Measurements from ENCODE around the gene VAPA.

Gene VAPA, protein sequence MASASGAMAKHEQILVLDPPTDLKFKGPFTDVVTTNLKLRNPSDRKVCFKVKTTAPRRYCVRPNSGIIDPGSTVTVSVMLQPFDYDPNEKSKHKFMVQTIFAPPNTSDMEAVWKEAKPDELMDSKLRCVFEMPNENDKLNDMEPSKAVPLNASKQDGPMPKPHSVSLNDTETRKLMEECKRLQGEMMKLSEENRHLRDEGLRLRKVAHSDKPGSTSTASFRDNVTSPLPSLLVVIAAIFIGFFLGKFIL

GRCh38 chr18:9913526-9914333, at the start of gene VAPA:
Gene VAPA (plus strand): TSS chr18:9914016. CDS start chr18:9914257, 241 bp downstream.
- DNase-seq, result peak; percentile 85

- no peak for DNase-seq
Measured at GRCh38 chr18:9865764-9866490, 47.9 kb upstream of the VAPA start.

DNA sequence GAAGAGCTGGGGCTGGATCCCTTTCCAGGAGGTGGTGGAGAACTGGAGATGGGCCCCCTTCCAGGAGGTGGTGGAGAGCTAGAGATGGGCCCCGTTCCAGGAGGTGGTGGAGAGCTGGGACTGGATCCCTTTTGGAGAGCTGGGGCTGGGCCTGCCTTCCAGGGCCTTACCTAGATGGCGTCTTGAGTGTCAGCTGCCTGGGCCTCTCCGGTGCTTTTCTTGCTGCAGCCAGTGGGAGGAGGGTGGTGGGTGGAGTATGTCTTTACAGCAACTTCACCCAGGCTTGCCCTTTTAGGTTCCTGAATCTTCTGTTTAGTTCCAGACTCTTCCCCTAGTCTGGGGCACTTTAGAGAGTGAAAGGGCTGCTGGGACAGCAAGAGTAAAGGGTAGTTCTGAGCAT, 47.2 kb upstream of the VAPA start:
- DNase-seq, result no peak

- DNase-seq, result no peak
Measured at GRCh38 chr18:9867071-9867594, 46.7 kb upstream of the VAPA start.

- no peak for DNase-seq
Measured at GRCh38 chr18:9868857-9869714, 44.7 kb upstream of the VAPA start.

DNA sequence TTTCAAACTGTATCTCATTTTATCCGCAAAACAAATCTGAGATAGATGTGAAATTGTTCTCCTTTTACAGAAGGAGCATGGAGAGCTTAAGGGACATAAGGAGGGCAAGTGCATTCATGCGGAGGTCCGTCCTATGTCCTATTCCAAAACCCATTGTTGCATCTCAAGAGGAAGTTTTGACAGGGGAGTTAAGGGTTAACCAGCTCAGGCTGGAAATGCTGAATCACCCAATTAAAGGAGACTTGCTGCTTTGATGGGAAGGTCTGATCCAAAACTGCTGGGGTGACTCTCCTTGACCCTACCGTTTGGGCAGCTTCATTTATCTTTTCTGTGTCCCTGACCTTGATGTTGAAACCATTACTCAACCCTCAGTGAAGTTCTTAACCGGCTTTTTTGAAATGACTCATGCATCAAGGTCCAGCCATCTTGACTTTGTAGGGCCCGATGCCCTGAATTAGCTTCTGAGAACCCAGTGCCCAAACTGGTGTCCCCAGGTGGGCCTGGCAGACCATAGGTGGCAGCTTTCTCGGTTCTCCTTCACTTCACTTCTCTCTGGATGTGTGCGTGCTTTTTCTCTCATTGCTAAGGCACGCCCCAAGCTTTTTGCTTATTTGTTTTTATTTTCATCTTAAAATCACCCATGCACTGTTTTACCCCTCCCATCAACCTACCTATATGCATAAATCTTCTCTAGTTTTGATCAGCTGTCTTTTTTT, 43.9 kb upstream of the VAPA start:
- no peak for DNase-seq

DNA sequence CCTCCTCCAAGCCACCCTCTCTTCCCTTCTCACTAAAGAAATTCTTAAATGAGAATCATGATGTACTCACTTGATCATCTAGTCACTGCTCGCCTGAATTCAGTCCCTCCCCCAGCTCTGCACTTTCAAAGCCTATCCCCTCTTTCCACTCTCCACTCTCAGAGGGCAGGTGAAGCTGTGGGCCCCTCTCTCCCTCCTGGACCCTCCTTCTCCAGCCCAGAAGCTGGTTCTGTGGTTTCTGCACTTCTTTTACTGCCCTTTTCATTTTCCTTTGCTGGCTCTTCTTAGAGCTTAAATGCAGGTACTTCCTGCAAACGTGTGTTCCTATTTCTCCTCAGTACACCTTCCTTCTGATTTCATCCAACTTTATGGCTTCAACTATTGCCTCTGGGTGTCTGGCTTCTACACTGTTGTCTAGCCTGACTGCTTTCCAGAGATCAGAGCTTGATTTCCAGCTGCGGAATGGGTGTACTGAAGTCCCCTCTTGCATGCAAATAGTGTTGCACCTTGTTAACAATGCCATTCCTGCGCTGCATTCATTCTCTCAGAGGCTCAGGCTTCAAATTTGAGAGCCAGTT, 43.3 kb upstream of the VAPA start:
- no peak for DNase-seq

DNA sequence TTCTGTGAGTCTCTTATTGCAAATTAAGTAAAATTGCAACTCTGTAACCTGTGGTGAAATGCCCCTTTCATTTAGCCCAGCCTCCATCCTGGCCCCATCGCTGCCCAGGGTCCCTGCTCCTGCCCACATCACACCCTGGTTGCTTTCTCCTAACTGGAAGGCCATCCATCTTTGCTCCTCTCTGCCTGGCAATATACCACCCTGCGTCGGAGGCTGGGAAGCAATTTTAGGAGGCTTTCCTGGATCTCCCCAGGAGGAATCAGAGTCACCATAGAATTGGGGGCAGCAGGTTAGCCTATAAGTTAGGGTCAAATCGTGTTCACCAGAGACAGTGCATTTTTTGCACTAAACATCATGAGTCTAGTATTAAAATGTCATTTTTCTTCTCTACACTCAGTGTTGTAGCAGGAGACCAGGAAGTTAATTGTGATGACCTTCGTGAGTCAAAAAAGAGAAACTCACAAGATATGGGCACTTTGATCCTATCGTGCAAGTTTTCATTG, 42.5 kb upstream of the VAPA start:
- DNase-seq, result no peak

GRCh38 chr18:9872823-9873222, 41.0 kb upstream of the VAPA start:
- no peak for DNase-seq

GRCh38 chr18:9874728-9875127, 39.1 kb upstream of the VAPA start:
- no peak for DNase-seq

DNA sequence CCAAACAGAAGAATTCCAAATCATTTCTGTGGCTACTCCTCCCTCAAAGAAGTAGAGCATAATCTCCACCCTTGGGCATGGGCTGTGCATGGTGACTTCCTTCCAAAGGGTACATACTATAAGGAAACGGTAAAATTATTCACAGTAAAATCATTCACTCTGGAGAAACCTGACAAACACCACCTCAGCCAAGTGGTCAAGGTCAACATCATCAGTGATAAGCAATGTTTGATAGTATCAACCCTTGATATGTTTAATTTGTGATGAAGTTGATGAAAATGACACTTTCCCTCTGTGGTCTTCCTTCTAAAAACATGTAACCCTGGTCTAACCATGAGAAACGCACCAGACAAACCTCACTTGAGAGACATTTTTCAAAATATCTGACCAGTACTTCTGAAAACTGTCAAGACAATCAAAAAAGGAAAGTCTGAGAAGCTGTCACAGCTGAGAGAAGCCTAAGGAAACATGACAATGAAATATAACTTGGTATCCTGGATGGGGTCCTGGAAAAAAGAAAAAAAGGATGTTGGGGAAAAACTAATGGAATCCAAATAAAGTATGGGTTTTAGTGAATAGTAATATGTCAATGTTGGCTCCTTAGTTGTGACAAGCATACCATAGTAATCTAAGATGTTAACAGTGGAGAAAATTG, 37.5 kb upstream of the VAPA start:
- no peak for DNase-seq

DNA sequence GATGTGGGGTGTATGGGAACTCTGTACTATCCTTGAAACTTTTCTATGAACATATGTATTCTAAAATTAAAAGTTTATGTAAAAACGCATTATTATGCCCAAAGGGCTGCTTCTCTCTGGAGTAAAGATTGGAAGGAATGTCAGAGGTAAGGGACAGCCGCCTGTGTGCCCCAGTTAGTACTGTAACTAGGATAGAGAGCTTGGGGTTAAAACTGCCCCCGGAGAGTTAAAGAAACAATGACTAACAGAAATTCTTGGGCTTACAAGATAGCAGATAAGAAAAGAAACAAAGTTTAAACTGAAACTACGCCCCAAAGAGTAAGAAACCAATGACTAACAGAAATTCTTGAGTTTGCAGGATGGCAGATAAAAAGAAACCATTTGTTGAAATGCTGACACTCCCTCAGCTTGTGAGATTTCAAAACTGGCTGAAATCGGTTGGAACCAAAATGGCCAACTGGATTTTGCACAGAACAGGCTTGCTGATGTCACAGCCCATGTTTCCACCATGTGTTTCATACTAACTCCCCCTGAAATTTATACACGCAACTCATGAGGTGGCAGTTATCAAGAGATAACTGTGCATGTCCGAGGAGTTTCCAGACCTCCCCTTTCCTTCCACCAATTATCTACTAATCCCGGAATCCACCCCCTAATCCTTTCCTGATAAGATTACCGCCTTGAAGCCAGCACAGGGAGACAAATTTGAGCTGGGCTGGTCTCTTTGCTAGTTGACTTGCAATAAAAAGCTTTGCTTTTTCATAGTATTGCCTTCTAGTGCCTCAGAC, 36.8 kb upstream of the VAPA start:
- DNase-seq, result no peak

- no peak for DNase-seq
Measured at GRCh38 chr18:9877655-9878014, 36.2 kb upstream of the VAPA start.

DNA sequence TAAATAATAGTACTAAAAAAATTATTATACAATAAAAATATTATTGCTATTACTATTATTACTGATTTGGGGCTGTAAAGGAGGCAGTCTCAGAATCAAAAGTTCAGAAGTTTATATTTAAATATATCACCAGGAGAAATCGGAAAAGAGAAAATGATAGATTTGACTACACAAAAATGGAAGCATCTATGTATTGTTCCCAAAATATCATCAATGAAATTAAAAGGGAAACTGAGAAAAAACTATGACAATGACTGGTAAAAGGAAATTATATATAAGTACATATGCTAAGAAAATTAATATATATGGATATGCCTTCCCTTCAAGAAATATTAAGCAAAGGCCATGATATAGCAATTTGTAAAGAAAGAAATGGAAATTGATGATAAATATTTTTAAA, 35.7 kb upstream of the VAPA start:
- DNase-seq, result no peak

GRCh38 chr18:9878783-9879242, 35.0 kb upstream of the VAPA start:
- no peak for DNase-seq

GRCh38 chr18:9884090-9884489, 29.7 kb upstream of the VAPA start:
- no peak for DNase-seq

- no peak for DNase-seq
Measured at GRCh38 chr18:9884532-9885140, 29.2 kb upstream of the VAPA start.

GRCh38 chr18:9885170-9886004, 28.4 kb upstream of the VAPA start, which contains the start of gene TXNDC2:
Gene TXNDC2 (plus strand): TSS chr18:9885973. CDS start chr18:9886681, 708 bp downstream.
- no peak for DNase-seq
